B cell (primary cell): ENCODE results near the gene USP28. TPM values are rescaled to one million over a fixed set of nuclear protein-coding genes. Genes with fewer than 3 reads are reported as not detected.

Experiments
- ATAC-seq: fragments of 200-7000 bp; cut with Tn5 transposase; one replicate; pipeline ENCODE4 v1.10.0; 2021; ENCODE audit warnings: low read depth, mild to moderate bottlenecking, moderate number of reproducible peaks, moderate library complexity
- CTCF ChIA-PET: fragments of 350-600 bp; sonication (Branson Sonifier 250); formaldehyde crosslinking; loops from one replicate; lab custom pipeline; 2021; ENCODE audit warnings: antibody characterized with exemption, inconsistent platforms; lab: Charles Lee
- POLR2A ChIA-PET: fragments of 350-600 bp; sonication (Branson Sonifier 250); formaldehyde crosslinking; loops from one replicate; lab custom pipeline; 2021; ENCODE audit warnings: antibody characterized with exemption; lab: Charles Lee
- DNase-seq: peaks from one replicate; pipeline ENCODE4 v3.0.0; 2013
- H2AFZ ChIP-seq: 2 replicates; pipeline ENCODE4 v1.6.1; 2012; ENCODE audit warnings: mild to moderate bottlenecking, low read depth, low read length; ENCODE audit not compliant: insufficient read depth, poor library complexity, severe bottlenecking
- H3K27ac ChIP-seq, 2 donors: 1 replicate in 1 of 2; 2 replicates in 1 of 2; pipeline ENCODE4 v1.5.1; 2012 to 2013; ENCODE audit warnings: low read length in 2 of 2, mild to moderate bottlenecking in 2 of 2, moderate library complexity in 1 of 2
- H3K27me3 ChIP-seq, 4 experiments: fragments of 200-600 bp in 1 of 4; sonication (generic) in 1 of 4; replicated peaks in 1 of 4; 1 replicate in 2 of 4; 2 replicates in 2 of 4; pipeline versions ENCODE4 v1.6.1 to v1.7.0; 2013 to 2016; ENCODE audit warnings: low read length in 3 of 4, mild to moderate bottlenecking in 2 of 4, mixed read lengths in 1 of 4, moderate library complexity in 1 of 4; ENCODE audit not compliant: insufficient read depth in 4 of 4, control insufficient read depth in 3 of 4; ENCODE audit errors: control extremely low read depth in 1 of 4
- H3K36me3 ChIP-seq, 2 experiments: replicated peaks in 1 of 2; 1 replicate in 1 of 2; 2 replicates in 1 of 2; pipeline versions ENCODE4 v1.6.1 to v1.7.1; 2013; ENCODE audit warnings: low read length in 1 of 2; ENCODE audit not compliant: insufficient read depth in 2 of 2, control insufficient read depth in 1 of 2; ENCODE audit errors: control extremely low read depth in 1 of 2, extremely low read depth in 1 of 2
- H3K4me1 ChIP-seq, 2 donors: fragments of 200-600 bp in 1 of 2; sonication (generic) in 1 of 2; 1 replicate in 1 of 2; 2 replicates in 1 of 2; pipeline versions ENCODE4 v1.5.1 to v1.6.1; 2013 to 2017; ENCODE audit warnings: low read length in 2 of 2; ENCODE audit not compliant: control insufficient read depth in 2 of 2, insufficient read depth in 2 of 2
- H3K4me2 ChIP-seq: replicated peaks from 2 replicates; pipeline ENCODE3; 2012; ENCODE audit warnings: mild to moderate bottlenecking, low read depth, low read length; ENCODE audit not compliant: poor library complexity, severe bottlenecking
- H3K4me3 ChIP-seq, 5 experiments: fragments of 200-600 bp in 1 of 5; sonication (generic) in 1 of 5; 1 replicate in 3 of 5; 2 replicates in 2 of 5; pipeline versions ENCODE4 v1.5.1 to v1.7.0; 2011 to 2016; ENCODE audit warnings: low read length in 4 of 5, mild to moderate bottlenecking in 4 of 5, low read depth in 2 of 5, control low read depth in 1 of 5, moderate library complexity in 1 of 5; ENCODE audit not compliant: insufficient read depth in 1 of 5; ENCODE audit errors: control extremely low read depth in 1 of 5, extremely low read depth in 1 of 5
- H3K79me2 ChIP-seq: fragments of 200-600 bp; sonication (generic); one replicate; pipeline ENCODE4 v1.6.0; 2016; ENCODE audit warnings: low read length; ENCODE audit not compliant: control insufficient read depth, insufficient read depth
- H3K9ac ChIP-seq: fragments of 200-600 bp; sonication (generic); 2 replicates; pipeline ENCODE4 v1.6.1; 2017; ENCODE audit warnings: mild to moderate bottlenecking, low read length, moderate library complexity
- H3K9me3 ChIP-seq, 3 donors: one replicate each; pipeline versions ENCODE4 v1.6.1 to v1.7.1; 2013; ENCODE audit warnings: low read length in 2 of 3; ENCODE audit not compliant: control insufficient read depth in 2 of 3, insufficient read depth in 1 of 3; ENCODE audit errors: control extremely low read depth in 1 of 3
- H4K20me1 ChIP-seq: 2 replicates; pipeline ENCODE4 v1.6.0; 2012; ENCODE audit warnings: mild to moderate bottlenecking, low read length; ENCODE audit not compliant: insufficient read depth, control insufficient read depth, poor library complexity, severe bottlenecking
- H3K27ac Mint-ChIP-seq: one replicate; pipeline ENCODE4 v1.8.0; 2021; ENCODE audit warnings: mixed read lengths
- H3K27me3 Mint-ChIP-seq: one replicate; pipeline ENCODE4 v1.8.0; 2021; ENCODE audit warnings: mixed read lengths
- H3K4me1 Mint-ChIP-seq: one replicate; pipeline ENCODE4 v1.8.0; 2021; ENCODE audit warnings: mixed read lengths
- H3K4me3 Mint-ChIP-seq: one replicate; pipeline ENCODE4 v1.8.0; 2021; ENCODE audit warnings: mixed read lengths
- H3K9me3 Mint-ChIP-seq: one replicate; pipeline ENCODE4 v1.8.0; 2022; ENCODE audit warnings: mixed read lengths; ENCODE audit not compliant: insufficient read depth
- EZH2 ChIP-seq: IDR thresholded peaks from 2 replicates; pipeline ENCODE4 v1.6.1; 2012; ENCODE audit warnings: borderline replicate concordance, low read depth, mild to moderate bottlenecking, moderate library complexity, low read length; ENCODE audit not compliant: insufficient read depth, poor library complexity, severe bottlenecking
- WGBS: methylation state at CpG from one replicate; pipeline ENCODE4 v1.1.5; 2013; ENCODE audit warnings: missing lambda C conversion rate; ENCODE audit not compliant: insufficient coverage; 5-methylcytosine and 5-hydroxymethylcytosine counted together
- intact Hi-C: fragments of 100-400 bp; cut with micrococcal nuclease; formaldehyde crosslinking; loops from one replicate; pipeline ENCODE4 v1.10.0; 2022
- polyA plus RNA-seq: library from polyadenylated mRNA; depleted of rRNA; stranded (reverse); fragments of >200 nt; gene quantifications from 2 replicates; pipeline ENCODE4 v1.2.3, GENCODE V29; 2012
- total RNA-seq, 2 donors: library from RNA; stranded (reverse); fragments of 120-200 nt in 1 of 2; gene quantifications; 1 replicate in 1 of 2; 2 replicates in 1 of 2; pipeline versions ENCODE4 v1.2.3 to v1.2.4, GENCODE V29; 2013 to 2022
- TF ChIP-seq, protein P1 (sequence below): fragments of 200-600 bp; IDR thresholded peaks from one replicate; pipeline ENCODE4 v1.8.0; 2022; ENCODE audit warnings: antibody characterized with exemption, mild to moderate bottlenecking

USP28 gene
- total and polyA plus RNA-seq, 2 donors (not counting 1 experiment from before 2014, with no cell fraction given) = 78.0 to 104 TPM

GRCh38 chr11:113782134-113782533, 93.2 kb downstream of the USP28 start:
- no peak for DNase-seq
- Histone ChIP-seq H3K27ac (no peak overlapping the region), H3K79me2 (no peaks in the 10 kb centered on the region), H3K4me3 (no peak overlapping the region), H4K20me1 (no peaks in the 10 kb centered on the region), H3K4me1 (no peaks in the 10 kb centered on the region), H2AFZ (no peak overlapping the region), H3K9me3 (no peaks in the 10 kb centered on the region), H3K36me3 (no peaks in the 10 kb centered on the region), H3K27me3 (peaks cover 0 to 11% (median 1%) of the 10 kb centered on the region in 4 experiments), H3K9ac (no peak overlapping the region), H3K4me2 (no peak overlapping the region)
- intact Hi-C loops = no loop called here
- CTCF ChIA-PET = interaction anchor here (0.8 to 1.4 kb wide), 5 partner anchors 9 to 479 kb away, joined by 3 to 5 read pairs (median 3); partner anchors contain the start of gene ZW10
- H3K27me3 Mint-ChIP-seq = peaks cover 45% of the 10 kb centered on the region
- no peaks in the 10 kb centered on the region for H3K4me1 Mint-ChIP-seq
- POLR2A ChIA-PET = no interaction called here
- H3K4me3 Mint-ChIP-seq = no peak overlapping the region
- H3K27ac Mint-ChIP-seq = no peak overlapping the region
- TF ChIP-seq, protein P1, sequence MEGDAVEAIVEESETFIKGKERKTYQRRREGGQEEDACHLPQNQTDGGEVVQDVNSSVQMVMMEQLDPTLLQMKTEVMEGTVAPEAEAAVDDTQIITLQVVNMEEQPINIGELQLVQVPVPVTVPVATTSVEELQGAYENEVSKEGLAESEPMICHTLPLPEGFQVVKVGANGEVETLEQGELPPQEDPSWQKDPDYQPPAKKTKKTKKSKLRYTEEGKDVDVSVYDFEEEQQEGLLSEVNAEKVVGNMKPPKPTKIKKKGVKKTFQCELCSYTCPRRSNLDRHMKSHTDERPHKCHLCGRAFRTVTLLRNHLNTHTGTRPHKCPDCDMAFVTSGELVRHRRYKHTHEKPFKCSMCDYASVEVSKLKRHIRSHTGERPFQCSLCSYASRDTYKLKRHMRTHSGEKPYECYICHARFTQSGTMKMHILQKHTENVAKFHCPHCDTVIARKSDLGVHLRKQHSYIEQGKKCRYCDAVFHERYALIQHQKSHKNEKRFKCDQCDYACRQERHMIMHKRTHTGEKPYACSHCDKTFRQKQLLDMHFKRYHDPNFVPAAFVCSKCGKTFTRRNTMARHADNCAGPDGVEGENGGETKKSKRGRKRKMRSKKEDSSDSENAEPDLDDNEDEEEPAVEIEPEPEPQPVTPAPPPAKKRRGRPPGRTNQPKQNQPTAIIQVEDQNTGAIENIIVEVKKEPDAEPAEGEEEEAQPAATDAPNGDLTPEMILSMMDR = no peak
- no CpG with 5 or more reads among the region's 1 CpG for WGBS
- no peaks in the 10 kb centered on the region for H3K9me3 Mint-ChIP-seq
- no peak for ATAC-seq

DNA sequence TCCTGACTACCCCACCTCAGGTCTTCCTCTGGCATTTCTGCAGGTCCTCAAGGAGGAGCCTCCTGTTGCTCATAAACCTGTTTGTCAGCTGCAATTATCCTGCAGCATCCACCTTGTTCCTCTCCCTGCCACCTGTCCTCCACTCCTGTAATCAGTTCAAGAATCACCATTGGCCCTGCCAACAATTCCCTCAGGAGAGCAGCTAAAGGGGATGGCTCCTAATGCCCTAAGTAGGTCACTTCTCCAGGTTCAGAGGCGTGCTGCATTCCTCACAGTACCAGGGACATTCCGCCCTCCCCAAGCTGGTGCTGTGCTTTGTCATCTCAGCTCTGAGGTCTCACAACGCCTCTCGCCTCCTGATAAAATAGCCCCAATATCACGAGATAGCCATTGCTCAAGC, 93.7 kb downstream of the USP28 start:
- Mint-ChIP-seq H3K4me1 (no peaks in the 10 kb centered on the region), H3K9me3 (no peaks in the 10 kb centered on the region), H3K4me3 (no peak overlapping the region), H3K27ac (no peak overlapping the region), H3K27me3 (peaks cover 42% of the 10 kb centered on the region)
- H3K27me3 ChIP-seq = peaks cover 0 to 11% (median 1%) of the 10 kb centered on the region in 4 experiments
- no peaks in the 10 kb centered on the region for H3K36me3 ChIP-seq
- no peak for DNase-seq
- no peak overlapping the region for H2AFZ ChIP-seq
- H3K4me3 ChIP-seq = no peak overlapping the region
- H3K9ac ChIP-seq = no peak overlapping the region
- intact Hi-C loops = no loop called here
- ATAC-seq = no peak
- ChIA-PET POLR2A (no interaction called here), CTCF (interaction anchor here (0.8 to 1.4 kb wide), 5 partner anchors 8 to 479 kb away, joined by 3 to 5 read pairs (median 3); partner anchors contain the start of gene ZW10)
- H3K79me2 ChIP-seq = no peaks in the 10 kb centered on the region
- no peak overlapping the region for H3K4me2 ChIP-seq
- no peaks in the 10 kb centered on the region for H4K20me1 ChIP-seq
- WGBS = 87% methylated on average over 5 of the region's 5 CpGs
- no peaks in the 10 kb centered on the region for H3K4me1 ChIP-seq
- no peak for TF ChIP-seq EZH2
- TF ChIP-seq, protein P1 = no peak
- no peak overlapping the region for H3K27ac ChIP-seq
- H3K9me3 ChIP-seq = no peaks in the 10 kb centered on the region
